ENCODE results near the gene FIBCD1.

Gene FIBCD1

GRCh38 chr9:130880599-130881220, 58.3 kb downstream of the FIBCD1 start:
- DNase-seq (ENCODE audit: low read depth in 2 of 2): no peak

- DNase-seq (ENCODE audit: low read depth in 2 of 2): no peak
These were observed 59.1 kb downstream of the FIBCD1 start for GRCh38 chr9:130879863-130880411.

GRCh38 chr9:130878295-130878694, 60.8 kb downstream of the FIBCD1 start:
- no peak for DNase-seq (ENCODE audit: low read depth in 2 of 2)

- DNase-seq (ENCODE audit: low read depth in 2 of 2): no peak
These were observed 61.7 kb downstream of the FIBCD1 start for GRCh38 chr9:130877300-130877699.

GRCh38 chr9:130874783-130875182, 64.3 kb downstream of the FIBCD1 start:
- DNase-seq (ENCODE audit: low read depth in 2 of 2): no peak

GRCh38 chr9:130873966-130874365, 65.1 kb downstream of the FIBCD1 start:
- no peak for DNase-seq (ENCODE audit: low read depth in 2 of 2)

GRCh38 chr9:130872912-130873503, 66.0 kb downstream of the FIBCD1 start:
- DNase-seq (ENCODE audit: low read depth in 2 of 2): no peak

GRCh38 chr9:130872508-130872907, 66.5 kb downstream of the FIBCD1 start:
- DNase-seq (ENCODE audit: low read depth in 2 of 2): no peak

GRCh38 chr9:130872093-130872492, 67.0 kb downstream of the FIBCD1 start:
- no peak for DNase-seq (ENCODE audit: low read depth in 2 of 2)

- no peak for DNase-seq (ENCODE audit: low read depth in 2 of 2)
These were observed 67.5 kb downstream of the FIBCD1 start for GRCh38 chr9:130871395-130872062.

GRCh38 chr9:130870491-130871381, 68.3 kb downstream of the FIBCD1 start:
- no peak for DNase-seq (ENCODE audit: low read depth in 2 of 2)

- DNase-seq (ENCODE audit: low read depth in 2 of 2): no peak
These were observed 69.8 kb downstream of the FIBCD1 start for GRCh38 chr9:130869250-130869649.

- no peak for DNase-seq (ENCODE audit: low read depth in 2 of 2)
These were observed 70.8 kb downstream of the FIBCD1 start for GRCh38 chr9:130868230-130868629.

- no peak for DNase-seq (ENCODE audit: low read depth in 2 of 2)
These were observed 71.5 kb downstream of the FIBCD1 start for GRCh38 chr9:130867556-130867955.

- peak; percentile 16 to 44 for DNase-seq (ENCODE audit: low read depth in 2 of 2)
These were observed 72.5 kb downstream of the FIBCD1 start for GRCh38 chr9:130866474-130866965.

- DNase-seq (ENCODE audit: low read depth in 2 of 2): no peak
These were observed 73.1 kb downstream of the FIBCD1 start for GRCh38 chr9:130865921-130866320.

- no peak for DNase-seq (ENCODE audit: low read depth in 2 of 2)
These were observed 74.5 kb downstream of the FIBCD1 start for GRCh38 chr9:130864541-130864940.

GRCh38 chr9:130862747-130863146, 76.3 kb downstream of the FIBCD1 start:
- no peak for DNase-seq (ENCODE audit: low read depth in 2 of 2)

- no peak for DNase-seq (ENCODE audit: low read depth in 2 of 2)
These were observed 76.8 kb downstream of the FIBCD1 start for GRCh38 chr9:130862217-130862616.

- DNase-seq (ENCODE audit: low read depth in 2 of 2): no peak
These were observed 77.5 kb downstream of the FIBCD1 start for GRCh38 chr9:130861372-130862180.

Measured in stimulated activated CD4-positive, alpha-beta T cell treated with anti-CD3 and anti-CD28 coated beads, Interleukin-15, amount 100 ng/mL, for 48 hours (primary cell).